Stimulated activated CD8-positive, alpha-beta memory T cell treated with anti-CD3 and anti-CD28 coated beads, Interleukin-7, amount 100 ng/mL, for 4 hours (primary cell): ENCODE data around the gene ADARB1.

Experiments used
- DNase-seq, 2 donors: peaks; one replicate each; pipeline ENCODE4 v3.0.0-alpha.2; 2020; ENCODE audit warnings: low read depth in 2 of 2

ADARB1 gene

GRCh38 chr21:45226540-45227326, 152.4 kb downstream of the ADARB1 start:
- DNase-seq = peak in 1 of 2 donors; percentile 20

GRCh38 chr21:45227735-45228134, 153.4 kb downstream of the ADARB1 start:
- no peak for DNase-seq

- DNase-seq = peak; percentile 72 to 77
Measured at GRCh38 chr21:45228171-45228641, 153.8 kb downstream of the ADARB1 start.

- no peak for DNase-seq
Measured at GRCh38 chr21:45228656-45229240, 154.4 kb downstream of the ADARB1 start.

- no peak for DNase-seq
Measured at GRCh38 chr21:45231705-45232104, 157.3 kb downstream of the ADARB1 start.

GRCh38 chr21:45234127-45234526, 159.7 kb downstream of the ADARB1 start:
- DNase-seq = no peak

- DNase-seq = no peak
Measured at GRCh38 chr21:45234965-45235364, 160.6 kb downstream of the ADARB1 start.

- no peak for DNase-seq
Measured at GRCh38 chr21:45235488-45235887, 161.1 kb downstream of the ADARB1 start.

GRCh38 chr21:45236481-45236880, 162.1 kb downstream of the ADARB1 start:
- no peak for DNase-seq

- DNase-seq = no peak
Measured at GRCh38 chr21:45237401-45237800, 163.0 kb downstream of the ADARB1 start.

GRCh38 chr21:45241357-45241756, 167.0 kb downstream of the ADARB1 start:
- no peak for DNase-seq

- DNase-seq = no peak
Measured at GRCh38 chr21:45243603-45244002, 169.2 kb downstream of the ADARB1 start.

GRCh38 chr21:45244799-45245340, 170.5 kb downstream of the ADARB1 start:
- no peak for DNase-seq

- no peak for DNase-seq
Measured at GRCh38 chr21:45246386-45247320, 172.3 kb downstream of the ADARB1 start.

- DNase-seq = no peak
Measured at GRCh38 chr21:45248301-45248892, 174.0 kb downstream of the ADARB1 start.

- DNase-seq = no peak
Measured at GRCh38 chr21:45248893-45249381, 174.6 kb downstream of the ADARB1 start.

GRCh38 chr21:45249626-45250025, 175.2 kb downstream of the ADARB1 start:
- DNase-seq = no peak

- no peak for DNase-seq
Measured at GRCh38 chr21:45250272-45250671, 175.9 kb downstream of the ADARB1 start.

- no peak for DNase-seq
Measured at GRCh38 chr21:45250914-45251634, 176.7 kb downstream of the ADARB1 start.

- DNase-seq = no peak
Measured at GRCh38 chr21:45251635-45252447, 177.5 kb downstream of the ADARB1 start.
